HG03196 (cell line): ENCODE results near the gene SLC27A2.
A peak's percentile ranks its signal among the peaks of the same experiment; 100 is the strongest.

Source experiments
- ATAC-seq: cut with Tn5 transposase; IDR thresholded peaks from one replicate; pipeline ENCODE4 v1.9.1; 2021; ENCODE audit not compliant: unreplicated experiment

Gene SLC27A2

DNA sequence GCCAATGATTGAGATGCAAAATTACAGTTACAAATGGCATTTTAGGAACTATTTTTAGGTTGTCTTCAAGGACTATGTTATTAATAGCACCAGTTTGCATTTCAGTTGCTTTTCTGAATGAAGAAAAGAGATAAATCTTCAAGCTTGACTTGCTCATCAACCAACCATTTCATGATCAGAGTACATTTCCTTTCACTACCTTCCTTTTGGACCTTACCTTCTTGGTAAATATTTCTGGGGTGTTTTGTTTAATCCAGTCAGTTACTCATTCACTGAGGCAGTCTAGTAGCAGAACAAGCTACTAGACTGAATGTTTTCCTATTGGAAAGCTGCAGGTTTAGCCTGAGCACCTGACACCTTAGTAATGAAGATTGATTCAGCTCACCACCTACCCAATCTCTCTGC lies 8.2 kb downstream of the SLC27A2 start:
- peak; percentile 65 for ATAC-seq

DNA sequence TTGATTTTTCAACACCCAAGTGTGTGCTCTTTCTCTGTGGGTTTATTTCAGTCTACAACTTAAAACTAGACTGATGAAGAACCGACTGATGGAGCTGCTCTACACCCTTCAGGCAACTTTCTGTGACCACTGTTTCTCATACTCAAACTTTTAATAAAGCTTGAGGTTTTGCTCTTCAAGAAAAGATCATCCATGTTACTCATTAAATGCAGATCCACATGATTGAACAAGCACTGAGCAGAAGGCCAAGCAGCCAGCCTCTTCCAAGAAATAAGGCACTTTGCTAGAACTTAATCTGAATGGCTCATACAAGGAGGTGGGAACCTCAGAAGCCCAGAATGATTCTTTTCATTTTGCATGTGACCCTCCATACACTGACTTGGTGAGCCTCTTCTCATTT lies 8.7 kb downstream of the SLC27A2 start:
- peak; percentile 54 for ATAC-seq

DNA sequence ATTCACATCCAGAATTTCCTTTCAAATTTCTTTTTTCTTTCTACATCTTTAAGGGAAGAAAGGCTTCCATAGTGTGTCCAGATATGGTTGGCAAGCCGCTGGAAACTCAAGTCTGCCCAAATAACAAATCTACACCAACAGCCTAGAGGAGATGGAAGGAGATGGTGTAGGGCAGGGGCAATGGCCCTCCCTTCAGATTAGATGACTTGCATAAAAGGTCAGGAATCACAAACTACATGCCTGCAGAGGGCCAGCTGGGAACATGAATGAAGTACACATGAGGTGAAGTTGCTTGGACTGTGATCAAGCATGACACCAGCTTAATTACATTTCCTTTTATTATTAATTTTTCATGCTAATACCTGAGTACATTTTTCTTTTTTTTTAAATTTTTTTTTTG lies 10.2 kb downstream of the SLC27A2 start:
- ATAC-seq: no peak

DNA sequence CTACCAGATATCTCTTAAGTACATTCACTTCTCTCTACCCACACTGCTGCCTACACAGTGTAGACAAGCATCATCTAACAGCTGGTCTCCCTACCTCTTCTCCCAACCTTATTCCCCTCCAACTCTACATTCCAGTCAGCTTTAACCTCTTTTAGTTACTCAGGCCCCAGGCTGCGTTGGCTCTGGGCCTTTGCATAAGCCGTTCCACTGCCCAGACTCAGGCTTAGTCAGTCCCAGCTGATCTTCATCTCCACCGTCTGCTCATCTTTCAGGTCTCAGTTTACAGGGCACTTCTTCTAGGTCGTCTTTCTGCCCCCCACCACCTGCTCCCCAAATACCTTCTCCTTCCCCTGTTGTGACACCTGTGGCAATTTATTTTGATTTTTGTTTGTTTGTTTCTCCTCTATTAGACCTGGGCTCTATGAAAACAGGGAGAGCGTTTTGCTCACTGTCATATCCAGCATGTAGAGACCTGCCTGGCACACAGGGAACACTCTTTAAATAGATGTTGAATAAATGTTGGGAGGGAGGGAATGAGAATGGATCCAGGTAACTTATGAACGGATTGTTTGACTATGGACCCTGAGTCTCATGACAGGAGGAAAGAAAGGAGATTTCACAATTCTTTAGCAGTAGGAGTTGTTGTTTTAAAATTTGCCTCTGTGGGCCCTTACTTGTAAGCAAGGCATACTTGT lies 11.1 kb downstream of the SLC27A2 start:
- ATAC-seq: no peak

DNA sequence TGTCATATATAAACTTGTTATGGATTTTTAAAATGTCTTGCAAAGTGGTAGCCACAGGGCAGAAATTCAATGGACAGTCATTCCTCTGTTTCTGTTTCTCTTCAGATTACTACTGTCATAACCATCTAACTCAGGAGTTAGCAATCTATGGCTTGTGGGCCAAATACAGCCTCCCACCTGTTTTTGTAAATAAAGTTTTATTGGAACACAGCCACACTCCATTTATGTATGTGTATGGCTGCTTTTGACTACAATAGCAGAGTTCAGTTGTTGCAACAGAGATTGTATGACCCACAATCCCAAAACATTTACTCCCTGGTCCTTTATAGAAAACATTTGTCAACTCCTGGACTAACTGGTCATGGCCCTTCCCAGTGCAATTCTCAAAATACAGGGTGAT lies 20.0 kb downstream of the SLC27A2 start:
- ATAC-seq: no peak

DNA sequence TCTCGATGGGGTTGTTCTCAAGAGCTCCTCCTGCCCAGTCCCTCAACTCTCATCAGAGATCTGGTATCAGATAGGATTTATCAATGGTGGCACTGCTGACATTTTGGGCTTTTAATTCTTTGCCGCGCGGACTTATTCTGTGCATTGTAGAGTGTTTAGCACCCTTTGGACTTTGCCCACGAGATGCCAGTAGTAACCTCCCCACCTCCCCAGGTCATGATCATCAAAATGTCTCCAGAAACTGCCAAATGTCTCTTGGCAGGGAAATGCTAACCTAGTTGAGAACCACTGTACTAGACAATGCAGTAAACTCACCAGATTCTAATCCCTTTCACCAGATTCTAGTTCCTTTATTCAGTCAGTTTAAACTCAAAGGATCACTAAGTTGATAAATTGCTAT lies 24.0 kb downstream of the SLC27A2 start:
- ATAC-seq: no peak

DNA sequence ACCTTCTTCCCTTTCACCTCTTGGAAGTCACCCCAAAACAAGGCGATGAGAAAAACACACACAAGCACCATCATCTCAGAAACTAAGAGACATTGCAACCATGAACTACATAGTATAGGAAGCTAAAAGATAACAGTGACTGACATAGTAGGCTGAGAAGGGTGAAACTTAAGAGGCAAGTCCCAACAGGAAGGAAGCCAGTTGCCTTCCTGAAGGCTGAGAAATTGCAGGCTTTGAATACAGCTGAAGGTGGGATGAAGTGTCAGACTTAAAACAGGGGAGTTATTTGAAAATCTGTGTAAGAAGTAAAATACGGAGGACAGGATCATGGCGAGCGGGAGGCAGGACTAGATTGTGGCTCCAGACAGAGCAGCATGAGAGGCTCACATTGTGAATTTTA lies 27.8 kb downstream of the SLC27A2 start:
- ATAC-seq: no peak

DNA sequence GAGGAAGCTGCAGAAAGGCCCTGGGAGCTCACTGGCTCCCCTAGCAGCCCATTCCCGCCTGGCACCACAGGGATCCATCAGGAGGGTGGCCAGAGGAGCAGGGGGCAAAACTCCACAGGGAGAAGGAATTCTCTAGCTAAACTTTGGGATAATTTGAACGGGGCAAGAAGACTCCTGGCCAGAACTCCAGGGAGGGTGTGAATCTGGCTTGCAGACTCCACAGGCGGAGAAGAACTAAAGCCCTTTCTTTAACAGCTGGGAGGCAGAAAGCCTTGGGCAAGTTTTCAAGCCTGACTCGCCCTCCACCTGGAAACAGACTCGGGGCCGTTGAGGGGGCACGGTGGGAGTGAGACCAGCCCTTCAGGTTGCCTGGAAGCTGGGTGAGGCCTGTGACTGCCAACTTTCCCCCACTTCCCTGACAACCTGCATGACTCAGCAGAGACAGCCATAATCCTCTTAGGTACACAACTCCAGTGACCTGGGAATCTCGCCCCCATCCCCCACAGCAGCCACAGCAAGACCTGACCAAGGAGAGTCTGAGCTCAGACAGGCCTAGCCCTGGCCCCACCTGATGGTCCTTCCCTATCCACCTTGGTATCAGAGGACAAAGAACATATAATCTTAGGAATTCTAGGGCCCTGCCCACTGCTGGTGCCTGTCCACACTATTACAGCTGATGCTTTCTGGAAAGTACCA lies 28.6 kb downstream of the SLC27A2 start:
- no peak for ATAC-seq

DNA sequence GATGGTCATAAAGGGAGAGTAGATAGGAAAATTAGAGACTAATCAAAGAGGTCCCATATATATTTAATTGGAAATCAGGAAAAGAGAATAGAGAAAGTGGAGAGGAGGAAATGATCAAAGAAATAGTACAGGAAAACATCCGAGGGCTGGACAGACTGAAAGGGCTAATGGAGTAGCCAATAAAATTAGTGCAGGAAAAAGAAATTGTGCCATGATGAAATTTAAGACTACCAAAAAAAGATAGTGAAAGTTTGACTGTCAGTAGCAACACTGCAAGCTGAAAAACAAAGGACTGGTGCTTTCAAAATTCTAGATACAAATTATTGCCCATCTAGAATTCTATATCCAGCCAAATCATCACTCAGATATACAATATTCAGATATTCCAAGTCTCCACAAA lies 36.3 kb downstream of the SLC27A2 start:
- no peak for ATAC-seq

DNA sequence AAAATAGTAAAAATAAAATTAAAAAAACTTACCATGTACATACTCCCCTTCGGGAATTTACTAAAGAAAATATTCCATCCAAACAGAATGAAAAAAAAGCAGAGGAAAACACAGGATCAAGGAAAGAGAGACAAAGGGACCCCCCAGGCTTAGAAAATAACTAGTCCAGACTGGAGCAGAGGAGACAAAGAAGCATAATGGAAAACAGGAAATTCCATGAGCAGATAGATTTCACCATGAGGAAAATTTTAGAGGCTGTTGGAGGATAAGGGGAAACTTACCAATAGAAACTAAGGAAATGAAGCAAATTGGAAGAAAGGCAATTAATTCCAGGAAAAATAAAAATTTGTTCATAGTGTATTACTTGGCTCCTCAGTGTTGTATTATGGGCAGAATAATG lies 36.7 kb downstream of the SLC27A2 start:
- no peak for ATAC-seq

DNA sequence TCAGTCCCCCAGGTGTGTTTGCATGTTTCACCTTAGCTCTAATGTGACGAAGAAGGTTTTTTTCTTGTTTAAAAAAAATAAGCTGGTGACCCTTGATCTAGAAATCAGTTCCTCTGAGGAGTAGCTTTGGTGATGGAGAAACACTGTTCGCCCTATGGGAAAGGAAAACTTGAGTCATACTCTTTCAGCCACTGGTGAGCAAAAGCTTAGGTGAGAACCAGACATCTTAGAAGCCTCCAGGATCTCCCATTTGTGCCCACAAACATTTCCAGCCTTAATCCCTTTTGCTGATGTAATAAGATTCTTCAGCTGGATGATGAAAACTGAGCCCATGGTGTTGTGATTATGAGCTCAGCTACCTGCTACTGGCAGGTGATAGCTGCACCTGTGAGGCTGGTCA lies 37.8 kb downstream of the SLC27A2 start:
- ATAC-seq: no peak

DNA sequence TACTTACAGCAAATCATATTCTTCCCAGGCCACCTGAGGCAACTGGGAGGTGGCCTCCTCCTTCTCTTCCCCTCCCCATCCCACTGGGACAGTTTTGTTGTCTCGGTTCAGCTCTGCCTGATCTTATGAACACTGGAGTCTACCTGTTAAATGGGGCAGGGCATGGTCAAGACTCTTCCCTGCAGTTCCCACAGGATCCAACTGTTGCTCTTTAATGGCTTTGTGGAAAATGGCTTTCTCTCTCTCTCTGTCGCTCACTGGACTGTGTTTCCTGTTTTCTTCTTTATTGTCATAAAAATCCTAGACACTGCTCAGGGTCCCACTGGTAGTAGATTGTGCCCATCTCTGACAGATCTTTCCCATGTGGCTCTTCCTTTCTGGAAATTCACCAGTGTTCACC lies 40.2 kb downstream of the SLC27A2 start:
- ATAC-seq: no peak

DNA sequence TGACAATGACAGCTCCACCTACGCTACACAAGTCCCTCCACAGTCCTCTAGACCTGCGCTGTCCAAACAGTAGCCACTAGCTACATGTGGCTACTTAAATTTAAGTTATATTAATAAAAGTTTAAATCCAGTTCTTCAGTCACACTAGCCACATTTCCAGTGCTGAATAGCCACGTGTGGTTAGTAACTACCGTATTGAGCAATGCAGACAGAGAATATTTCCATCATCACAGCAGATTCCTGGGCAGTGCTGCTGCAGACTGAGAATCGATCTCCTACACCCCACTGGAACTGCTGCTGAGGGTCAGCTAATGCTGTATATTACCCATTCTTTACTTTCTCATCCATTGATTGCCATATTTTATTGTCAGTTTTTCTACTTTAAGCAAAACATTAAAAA lies 42.6 kb downstream of the SLC27A2 start:
- no peak for ATAC-seq

DNA sequence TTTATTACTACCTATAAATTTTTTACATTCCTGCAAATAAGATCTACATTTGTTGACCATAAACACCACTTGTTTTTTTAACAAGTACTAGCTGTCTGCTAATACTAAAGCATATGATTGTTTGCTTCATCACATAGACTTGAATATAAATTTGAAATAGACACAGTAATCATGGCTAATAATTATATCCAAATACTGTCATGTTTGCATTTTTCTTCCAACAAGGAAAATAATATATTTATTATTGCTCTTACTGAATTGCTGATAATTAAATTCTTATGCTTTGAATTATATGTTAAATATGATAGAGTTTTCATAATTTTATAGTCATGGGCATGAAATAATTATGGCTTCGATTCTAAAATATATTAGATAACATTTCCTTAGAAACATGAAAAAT lies 43.1 kb downstream of the SLC27A2 start:
- no peak for ATAC-seq

DNA sequence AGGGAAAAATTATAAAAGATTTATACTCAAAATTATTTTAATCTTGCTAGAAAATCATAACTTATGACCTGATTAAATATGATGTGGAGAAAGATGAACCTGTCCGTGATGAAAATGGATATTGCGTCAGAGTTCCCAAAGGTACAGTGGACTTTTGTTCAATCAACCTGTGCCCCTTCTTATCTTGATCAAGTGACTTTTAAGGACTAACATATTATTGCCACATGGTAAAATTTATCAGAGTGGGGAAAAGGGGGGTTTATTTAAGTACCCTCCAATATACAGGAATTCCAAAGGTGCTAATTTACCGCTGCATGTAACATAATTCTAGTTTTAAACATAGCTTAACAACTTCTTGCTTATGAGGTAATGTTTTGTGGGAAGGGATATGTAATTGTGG lies 43.9 kb downstream of the SLC27A2 start:
- ATAC-seq: no peak

DNA sequence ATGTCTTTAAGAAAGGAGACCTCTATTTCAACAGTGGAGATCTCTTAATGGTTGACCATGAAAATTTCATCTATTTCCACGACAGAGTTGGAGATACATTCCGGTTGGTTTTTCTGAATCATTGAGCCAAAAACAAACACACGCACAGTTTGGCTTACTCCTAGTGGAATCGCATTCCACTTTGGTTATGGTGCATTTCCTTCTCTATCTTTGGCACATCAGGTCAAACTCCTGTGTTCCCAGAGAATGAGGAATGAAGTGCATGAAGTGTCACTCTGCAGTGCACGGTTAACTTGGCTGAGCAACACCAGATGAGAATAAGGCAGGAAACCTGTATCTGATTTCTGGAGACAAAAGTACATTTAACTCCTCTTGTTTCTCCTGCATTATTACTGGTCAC lies 45.1 kb downstream of the SLC27A2 start:
- no peak for ATAC-seq

DNA sequence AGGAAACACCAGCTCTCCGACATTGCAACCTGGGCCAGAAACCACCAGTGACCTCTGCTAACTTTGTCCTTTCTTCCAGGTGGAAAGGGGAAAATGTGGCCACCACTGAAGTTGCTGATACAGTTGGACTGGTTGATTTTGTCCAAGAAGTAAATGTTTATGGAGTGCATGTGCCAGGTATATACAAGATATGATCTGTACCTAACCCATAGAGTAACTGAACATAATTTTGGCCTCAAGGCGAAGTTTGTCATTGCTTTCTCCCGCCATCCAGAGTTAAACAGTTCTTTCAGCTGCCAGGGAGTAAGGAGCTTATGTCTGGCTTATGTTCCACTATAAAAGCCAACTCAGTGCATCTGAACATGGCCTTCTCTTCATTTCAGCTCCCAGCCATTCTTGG lies 46.9 kb downstream of the SLC27A2 start:
- ATAC-seq: no peak

DNA sequence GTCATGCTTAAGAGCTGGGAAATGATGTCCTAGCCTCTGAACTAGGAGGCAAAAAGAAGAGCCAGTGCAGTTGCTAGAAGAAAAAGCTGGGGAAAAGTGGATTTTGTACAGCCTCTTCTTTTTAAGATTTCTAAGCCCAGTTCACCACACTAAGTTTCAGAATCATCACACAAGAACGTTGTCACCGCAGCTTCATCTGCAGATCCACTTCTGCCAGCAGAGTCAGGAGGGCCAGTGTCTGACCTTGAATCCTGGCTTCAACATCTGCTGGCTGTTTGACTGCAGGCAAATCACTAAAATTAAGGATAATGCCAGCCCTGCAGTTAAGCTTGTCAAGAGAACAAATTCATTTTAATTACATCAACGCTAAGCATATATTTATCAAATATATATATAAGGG lies 47.3 kb downstream of the SLC27A2 start:
- ATAC-seq: no peak

DNA sequence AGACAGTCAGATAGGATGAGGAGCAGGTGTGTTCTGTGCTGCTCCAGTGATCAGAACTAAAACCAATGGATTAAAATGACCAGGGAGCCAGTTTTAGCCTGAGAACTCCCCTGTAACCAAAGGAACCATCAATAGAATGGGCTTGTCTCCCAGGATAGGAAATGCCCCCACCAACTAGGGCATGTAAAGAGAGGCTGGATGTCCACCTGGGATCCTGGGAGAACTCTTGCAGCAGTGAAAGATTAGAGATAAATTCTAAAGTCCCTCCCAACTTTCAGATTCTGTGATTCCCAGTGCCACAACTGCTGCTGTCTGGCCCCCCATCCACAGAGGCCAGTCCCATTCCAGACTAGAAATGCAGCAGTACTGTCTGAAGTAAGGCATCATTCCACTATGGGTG lies 49.8 kb downstream of the SLC27A2 start:
- ATAC-seq: no peak

DNA sequence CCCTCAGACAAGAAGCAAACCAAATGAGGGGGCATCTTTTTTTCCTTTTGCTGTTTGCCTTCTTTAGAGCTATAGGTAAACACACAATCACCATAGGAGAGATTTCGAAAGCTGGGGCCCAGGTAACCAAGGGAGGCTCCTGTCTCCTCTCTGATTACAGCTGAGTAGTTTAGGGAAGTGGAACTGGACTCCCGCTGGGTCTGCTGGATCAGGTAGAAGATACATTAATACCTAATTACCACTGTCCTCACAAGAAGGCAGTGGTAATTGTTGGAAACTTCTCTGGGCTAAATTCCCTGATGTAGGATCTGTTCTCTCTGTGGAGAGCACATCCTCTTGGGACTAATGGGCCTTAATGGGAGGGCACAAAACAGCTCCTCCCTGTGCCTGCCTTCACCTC lies 50.8 kb downstream of the SLC27A2 start:
- ATAC-seq: no peak

DNA sequence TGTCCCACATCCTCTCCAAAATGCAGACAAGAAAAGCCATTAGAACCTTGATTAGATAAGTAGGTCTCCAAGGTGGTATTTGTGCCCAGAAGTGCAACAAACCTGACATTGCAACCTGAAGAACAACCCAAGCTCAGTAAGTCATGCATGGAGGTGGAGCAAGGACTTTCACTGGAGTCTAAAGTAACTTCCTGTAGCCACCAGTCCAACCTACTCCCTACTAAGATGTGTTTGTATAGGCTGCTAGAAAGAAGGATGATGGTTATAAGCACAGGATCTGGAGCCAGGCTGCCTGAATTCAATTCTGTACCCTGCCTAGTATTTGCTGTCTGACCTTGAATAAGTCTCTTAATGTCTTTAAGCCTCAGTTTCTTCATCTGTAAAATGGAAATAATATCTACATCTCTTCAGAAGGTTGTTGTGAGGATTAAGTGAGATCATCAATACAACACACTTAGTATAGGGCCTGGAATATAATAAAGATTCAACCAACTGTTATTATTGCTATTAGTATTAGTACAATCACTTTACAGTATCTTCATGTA lies 51.3 kb downstream of the SLC27A2 start:
- no peak for ATAC-seq

DNA sequence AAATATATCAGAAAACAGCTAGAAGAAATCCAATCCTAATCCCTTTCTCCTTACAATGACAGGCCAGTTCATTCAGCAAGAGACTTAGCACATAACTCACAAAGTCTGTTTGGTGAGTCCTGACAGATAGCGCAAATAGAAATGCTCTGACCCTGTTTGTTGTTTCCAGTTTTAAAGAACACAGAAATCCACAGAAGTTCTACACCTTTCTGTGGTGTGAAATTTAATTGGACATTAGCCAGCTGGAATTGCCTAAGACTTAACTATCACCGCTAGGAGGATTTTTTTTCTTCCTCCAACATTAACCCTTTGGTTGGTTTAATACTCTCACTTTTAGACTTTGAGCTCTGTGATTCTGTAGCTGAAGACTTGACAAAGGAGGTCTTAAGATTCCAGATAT lies 52.8 kb downstream of the SLC27A2 start:
- no peak for ATAC-seq

DNA sequence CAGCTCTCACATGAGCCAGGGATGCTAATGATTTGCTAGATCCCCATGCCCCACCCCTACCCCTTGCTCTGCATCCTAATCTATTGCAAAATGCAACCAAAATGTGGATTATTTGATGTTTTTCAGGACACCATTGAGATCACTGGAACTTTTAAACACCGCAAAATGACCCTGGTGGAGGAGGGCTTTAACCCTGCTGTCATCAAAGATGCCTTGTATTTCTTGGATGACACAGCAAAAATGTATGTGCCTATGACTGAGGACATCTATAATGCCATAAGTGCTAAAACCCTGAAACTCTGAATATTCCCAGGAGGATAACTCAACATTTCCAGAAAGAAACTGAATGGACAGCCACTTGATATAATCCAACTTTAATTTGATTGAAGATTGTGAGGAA lies 53.8 kb downstream of the SLC27A2 start:
- no peak for ATAC-seq
